Epithelial cell of prostate (primary cell): Measurements from ENCODE around the gene CDKN1C.

ENCODE experiments used
- DNase-seq: peaks from one replicate; pipeline ENCODE4 v3.0.0-alpha.2; 2011; ENCODE audit warnings: low read depth, low spot score
- H3K27ac ChIP-seq: fragments of 450-650 bp; 2 replicates; pipeline ENCODE4 v1.5.1; 2017; ENCODE audit warnings: mild to moderate bottlenecking

Gene CDKN1C

GRCh38 chr11:2890466-2891294, 5.1 kb upstream of the CDKN1C start:
- H3K27ac ChIP-seq, result no peak overlapping the region
- no peak for DNase-seq

- DNase-seq, result no peak
Measured at GRCh38 chr11:2889362-2890273, 4.0 kb upstream of the CDKN1C start.

DNA sequence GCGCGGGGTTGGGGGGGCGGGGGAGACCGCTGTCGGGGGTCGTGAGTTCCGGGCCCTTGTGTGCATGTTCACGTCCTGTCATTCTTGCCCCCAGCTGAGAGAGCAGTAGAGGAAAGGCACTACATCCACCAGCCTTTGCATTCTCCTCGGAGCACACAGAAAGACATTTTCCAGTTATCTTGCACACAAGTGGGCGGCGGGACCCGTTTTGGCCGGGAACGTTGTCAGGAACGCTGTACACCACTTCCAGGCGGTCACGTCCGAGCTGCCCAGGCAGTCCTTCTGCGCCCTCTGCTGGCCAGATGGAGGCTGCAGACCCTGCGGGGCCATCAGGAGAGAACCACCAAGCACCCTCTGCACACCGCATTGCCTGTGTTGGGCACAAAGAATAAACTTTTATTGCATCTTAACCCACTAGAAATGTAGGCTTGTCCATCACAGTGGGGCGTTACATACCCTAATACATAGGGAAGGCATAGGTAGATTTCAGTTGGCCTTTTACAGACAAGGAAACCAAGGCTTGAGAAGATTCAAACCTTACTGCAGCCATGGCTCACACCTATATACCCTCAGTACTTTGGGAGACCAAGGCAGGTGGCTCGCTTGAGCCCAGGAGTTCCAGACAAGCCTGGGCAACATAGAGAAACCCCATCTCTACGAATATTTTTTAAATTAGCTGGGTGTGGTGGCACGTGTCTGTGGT, 2.8 kb upstream of the CDKN1C start:
- DNase-seq, result no peak
- no peak overlapping the region for H3K27ac ChIP-seq

More at GRCh38 chr11:2889362-2890273, 4.0 kb upstream of the CDKN1C start:
- no peak overlapping the region for H3K27ac ChIP-seq

- DNase-seq, result no peak
- H3K27ac ChIP-seq, result no peak overlapping the region
Measured at GRCh38 chr11:2887515-2888195, 2.1 kb upstream of the CDKN1C start.

GRCh38 chr11:2886936-2887335, 1.4 kb upstream of the CDKN1C start:
- no peak overlapping the region for H3K27ac ChIP-seq
- DNase-seq, result no peak

DNA sequence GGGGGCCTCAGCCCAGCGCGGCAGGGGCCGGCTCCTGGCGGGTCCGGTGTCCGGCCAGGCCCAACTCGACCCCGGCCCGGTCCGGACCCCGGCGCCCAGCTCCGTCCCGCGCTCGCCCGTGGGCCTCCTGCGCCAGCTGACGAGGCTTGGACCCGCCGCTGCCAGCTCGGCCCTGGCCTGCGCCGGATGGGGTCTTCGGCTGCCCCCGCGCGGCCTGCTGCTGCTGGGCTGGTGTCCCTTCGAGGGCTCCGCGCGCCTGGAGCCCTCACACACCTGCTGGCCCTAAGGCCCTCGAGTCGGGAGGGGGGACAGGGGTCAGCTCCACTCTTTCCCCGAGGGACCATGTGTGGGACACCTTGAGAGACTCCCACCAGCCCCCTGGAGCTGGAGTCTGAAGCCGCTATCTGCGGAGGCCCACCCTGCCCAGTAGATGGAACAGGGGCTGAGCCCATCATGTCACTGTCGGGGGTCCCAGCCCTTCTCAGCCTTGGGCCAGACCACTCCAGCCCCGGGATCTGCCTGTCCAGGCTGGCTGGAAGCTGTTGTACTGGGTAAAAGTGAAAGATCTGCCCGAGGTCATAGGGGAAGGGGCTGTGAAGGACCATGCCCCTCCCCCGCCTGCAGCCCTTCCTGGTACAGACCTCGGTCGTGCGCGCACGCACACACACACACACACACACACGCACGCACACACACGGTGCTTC, 768 bp upstream of the CDKN1C start:
- H3K27ac ChIP-seq, result no peak overlapping the region
- no peak for DNase-seq

DNA sequence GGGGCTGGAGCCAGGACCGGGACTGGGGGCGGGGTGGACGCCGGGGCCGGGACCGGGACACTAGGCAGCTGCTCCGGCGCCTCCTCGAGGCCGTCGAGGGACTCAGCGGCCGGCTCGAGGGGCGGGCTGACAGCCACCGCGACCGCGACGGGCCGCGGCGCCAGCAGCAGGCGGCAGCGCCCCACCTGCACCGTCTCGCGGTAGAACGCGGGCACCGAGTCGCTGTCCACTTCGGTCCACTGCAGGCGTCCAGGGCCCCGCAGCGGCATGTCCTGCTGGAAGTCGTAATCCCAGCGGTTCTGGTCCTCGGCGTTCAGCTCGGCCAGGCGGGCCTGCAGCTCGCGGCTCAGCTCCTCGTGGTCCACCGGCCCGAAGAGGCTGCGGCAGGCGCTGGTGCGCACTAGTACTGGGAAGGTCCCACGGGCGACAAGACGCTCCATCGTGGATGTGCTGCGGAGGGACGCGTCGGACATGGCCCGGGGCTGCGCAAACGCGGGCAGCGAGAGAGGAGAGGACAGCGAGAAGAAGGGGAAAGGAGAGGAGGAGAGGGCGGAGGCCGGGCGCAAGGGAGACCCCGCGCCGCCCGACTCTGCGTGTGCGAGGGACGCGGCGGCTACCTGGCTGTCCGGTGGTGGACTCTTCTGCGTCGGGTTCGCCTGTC, 428 bp downstream of the CDKN1C start:
- H3K27ac ChIP-seq, result no peak overlapping the region
- no peak for DNase-seq

DNA sequence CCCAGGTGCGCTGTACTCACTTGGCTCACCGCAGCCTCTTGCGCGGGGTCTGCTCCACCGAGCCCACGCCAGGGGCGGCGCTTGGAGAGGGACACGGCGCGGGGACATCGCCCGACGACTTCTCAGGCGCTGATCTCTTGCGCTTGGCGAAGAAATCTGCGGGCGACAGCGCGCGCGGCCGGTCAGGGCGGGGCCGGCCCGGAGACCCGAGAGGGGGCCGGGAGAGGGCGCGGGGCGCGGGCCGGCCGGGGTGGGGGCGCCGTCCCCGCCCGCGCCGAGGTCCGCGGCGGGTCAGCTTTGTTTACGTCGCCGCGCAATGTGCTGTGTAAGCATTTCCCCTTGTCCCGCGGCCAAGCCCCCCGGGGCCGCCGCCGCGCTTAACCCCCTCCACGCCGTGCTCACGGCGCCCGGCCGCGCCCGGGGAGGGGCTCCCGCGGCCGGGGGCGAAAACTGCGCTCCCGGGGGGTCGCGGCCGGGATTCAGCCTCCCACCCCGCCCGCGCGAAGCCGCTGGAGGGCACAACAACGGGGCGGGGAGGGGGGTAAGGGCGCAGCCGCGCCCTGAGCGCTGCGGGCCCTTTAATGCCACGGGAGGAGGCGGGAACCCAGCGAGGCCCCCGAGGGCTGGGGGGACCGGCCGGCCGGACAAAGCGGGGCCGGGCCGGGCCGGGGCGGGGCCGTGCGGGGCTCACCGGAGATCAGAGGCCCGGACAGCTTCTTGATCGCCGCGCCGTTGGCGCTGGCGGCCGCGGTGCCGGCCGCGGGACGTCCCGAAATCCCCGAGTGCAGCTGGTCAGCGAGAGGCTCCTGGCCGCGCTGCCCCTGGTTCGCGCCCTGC, 1.4 kb downstream of the CDKN1C start:
- DNase-seq, result no peak
- H3K27ac ChIP-seq, result no peak overlapping the region

DNA sequence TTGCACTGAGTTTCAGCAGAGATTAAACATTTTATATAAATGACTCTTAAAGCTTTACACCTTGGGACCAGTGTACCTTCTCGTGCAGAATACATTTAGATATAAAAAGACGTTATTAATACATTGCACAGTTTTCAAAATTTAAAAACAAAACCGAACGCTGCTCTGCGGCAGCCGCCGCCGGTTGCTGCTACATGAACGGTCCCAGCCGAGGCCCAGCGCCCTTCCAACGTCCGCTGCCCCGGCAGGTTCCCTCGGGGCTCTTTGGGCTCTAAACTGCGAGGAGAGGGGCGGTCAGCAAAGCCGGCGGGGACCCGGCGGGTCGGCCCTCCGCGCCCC, 2.0 kb downstream of the CDKN1C start:
- no peak for DNase-seq
- no peak overlapping the region for H3K27ac ChIP-seq

- DNase-seq, result no peak
- no peak overlapping the region for H3K27ac ChIP-seq
Measured at GRCh38 chr11:2882396-2883110, 3.0 kb downstream of the CDKN1C start.

GRCh38 chr11:2881981-2882375, 3.6 kb downstream of the CDKN1C start:
- DNase-seq, result no peak

GRCh38 chr11:2881076-2881980, 4.2 kb downstream of the CDKN1C start:
- no peak overlapping the region for H3K27ac ChIP-seq
- no peak for DNase-seq

More at GRCh38 chr11:2881981-2882375, 3.6 kb downstream of the CDKN1C start:
- no peak overlapping the region for H3K27ac ChIP-seq

DNA sequence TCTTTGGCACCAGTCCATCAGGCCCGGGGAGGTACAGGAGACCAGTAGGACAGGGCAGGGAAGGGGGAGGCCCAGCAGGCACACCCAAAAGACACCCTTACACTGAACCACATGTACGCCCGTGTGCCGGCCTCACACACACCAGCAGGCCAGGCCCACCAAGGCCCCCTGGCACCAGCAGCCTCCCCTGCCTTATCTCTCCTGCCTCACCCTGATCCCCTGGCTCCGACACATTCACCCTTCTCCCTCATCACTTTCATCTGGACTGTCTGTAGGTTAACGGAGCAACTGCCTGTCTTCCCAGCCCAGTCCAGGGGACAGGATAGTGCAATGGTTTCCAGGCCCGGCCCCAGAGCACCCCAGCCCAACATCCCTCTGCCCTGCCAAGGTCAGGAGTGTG, 4.9 kb downstream of the CDKN1C start:
- no peak overlapping the region for H3K27ac ChIP-seq
- DNase-seq, result no peak

- no peak for DNase-seq
Measured at GRCh38 chr11:2878782-2879181, 6.8 kb downstream of the CDKN1C start.

DNA sequence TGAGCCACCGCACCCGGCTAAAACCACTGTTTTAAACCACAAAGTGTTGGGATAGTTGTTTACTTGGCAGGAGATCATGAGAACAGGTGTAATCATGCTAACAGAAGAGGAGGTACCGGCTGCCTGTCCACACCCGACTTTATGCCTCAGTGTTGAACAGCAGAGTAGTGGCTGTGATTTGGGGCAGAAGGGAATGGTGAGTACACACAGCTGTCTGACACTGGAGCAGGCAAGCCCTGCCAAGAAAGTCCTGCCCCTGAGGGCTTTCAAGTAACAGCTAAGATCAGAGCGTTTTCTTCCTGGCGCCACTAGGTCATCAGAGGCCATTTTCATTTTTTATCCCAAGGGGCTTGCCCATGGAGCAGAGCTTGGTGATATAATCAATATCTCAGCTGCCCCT, 8.1 kb downstream of the CDKN1C start:
- no peak overlapping the region for H3K27ac ChIP-seq
- no peak for DNase-seq

More at GRCh38 chr11:2878782-2879181, 6.8 kb downstream of the CDKN1C start:
- no peak overlapping the region for H3K27ac ChIP-seq

- no peak overlapping the region for H3K27ac ChIP-seq
- DNase-seq, result no peak
Measured at GRCh38 chr11:2874963-2875362, 10.6 kb downstream of the CDKN1C start.
